Spleen (tissue), 7 donors: ENCODE measurements around the gene ZSWIM7.

ENCODE experiments used
- CTCF ChIP-seq, 11 experiments: fragments of 200-600 bp in 7 of 11; fragments of 450-650 bp in 4 of 11; sonication (generic) in 4 of 11; IDR thresholded peaks in 8 of 11; conservative IDR thresholded peaks in 3 of 11; 1 replicate in 7 of 11; 2 replicates in 4 of 11; pipeline versions ENCODE4 v1.4.0 to v1.8.0; 2016 to 2021; ENCODE audit warnings: antibody characterized with exemption in 11 of 11, inconsistent platforms in 4 of 11, mild to moderate bottlenecking in 1 of 11
- POLR2A ChIP-seq, 3 donors: fragments of 450-650 bp; IDR thresholded peaks; one replicate each; pipeline ENCODE4 v1.5.1; 2017; ENCODE audit warnings: antibody characterized with exemption in 3 of 3, mild to moderate bottlenecking in 1 of 3
- POLR2AphosphoS5 ChIP-seq, 3 donors: sonication (generic); formaldehyde crosslinking; IDR thresholded peaks; one replicate each; pipeline ENCODE4 v1.5.1; 2017; ENCODE audit warnings: antibody characterized with exemption in 3 of 3
- donor health status: DM: no; HTN: no; CAD: no; lungs with moderate emphysema.
- donor health status: DM: no; HTN: no; CAD: no.
- donor health status: DM: no; HTN: no; CAD: no.

GRCh38 chr17:15996322-15996721 lies 3.2 kb downstream of the ZSWIM7 start:
- no peak for TF ChIP-seq CTCF (IDR thresholded peaks at IDR 0.05 in 8 of 11, conservative IDR thresholded peaks at IDR 0.05 in 3 of 11)
- no peak for TF ChIP-seq POLR2AphosphoS5 (IDR thresholded peaks at IDR 0.05)
- no peak for TF ChIP-seq POLR2A (IDR thresholded peaks at IDR 0.05)
